ENCODE results near the gene SLC22A5. TPM values are rescaled to one million over a fixed set of nuclear protein-coding genes. Genes with fewer than 3 reads are reported as not detected.
"Not testable (repeated sequence)": the region's sequence is repeated elsewhere in the genome, so short reads cannot be mapped to it uniquely, and the experiment has no call there.

SLC22A5 gene
- total and polyA plus RNA-seq, 12 donors: 10.3 to 36.8 (median 13.8) TPM

GRCh38 chr5:132394667-132395259 lies 25.3 kb downstream of the SLC22A5 start:
- TF ChIP-seq CTCF (IDR thresholded peaks at IDR 0.05): no peak
- no peak overlapping the region for H3K27ac ChIP-seq
- no peaks in the 10 kb centered on the region for H3K9me3 ChIP-seq
- no peak for ATAC-seq
- H3K4me3 ChIP-seq: no peak overlapping the region
- intact Hi-C loops (cut with DNase I): no loop called here
- DNase-seq: no peak
- H3K4me1 ChIP-seq: peaks cover 0 to 14% (median 11%) of the 10 kb centered on the region in 9 donors
- H3K36me3 ChIP-seq: peaks cover 0 to 50% (median 11%) of the 10 kb centered on the region in 9 donors
- 80 to 84% methylated on average over 4 of the region's 4 CpGs for WGBS, 2 donors
- H3K27me3 ChIP-seq: no peaks in the 10 kb centered on the region

DNA sequence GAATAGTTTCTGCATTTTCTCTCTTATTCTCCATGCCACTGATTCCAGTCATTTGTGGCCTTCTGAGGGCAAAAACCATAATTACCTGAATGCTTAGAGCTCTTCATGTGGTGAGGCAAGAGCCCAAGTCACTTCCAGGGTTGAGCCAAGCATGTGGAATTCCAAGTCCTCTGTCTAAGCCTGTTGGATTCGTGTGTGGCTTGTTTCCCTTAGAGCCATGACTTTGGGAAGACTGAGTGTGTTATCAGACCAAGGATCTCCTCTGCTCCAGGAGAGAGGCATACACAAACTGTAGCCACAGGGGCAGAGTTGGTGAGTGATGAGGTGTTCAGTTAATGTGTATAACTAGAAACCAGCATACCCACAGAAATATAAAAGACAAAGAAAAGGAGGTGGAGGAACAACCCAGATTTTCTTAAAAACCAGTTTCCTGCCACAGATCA lies 27.1 kb downstream of the SLC22A5 start:
- 86 to 93% methylated on average over 1 of the region's 1 CpG for WGBS, 2 donors
- Histone ChIP-seq H3K36me3 (peaks cover 0 to 42% (median 11%) of the 10 kb centered on the region in 9 donors), H3K4me1 (no peaks in the 10 kb centered on the region), H3K27me3 (no peaks in the 10 kb centered on the region), H3K9me3 (no peaks in the 10 kb centered on the region), H3K4me3 (no peak overlapping the region), H3K27ac (no peak overlapping the region)
- no peak for TF ChIP-seq CTCF (IDR thresholded peaks at IDR 0.05)
- no peak for ATAC-seq
- intact Hi-C loops (cut with DNase I): no loop called here
- DNase-seq: no peak

DNA sequence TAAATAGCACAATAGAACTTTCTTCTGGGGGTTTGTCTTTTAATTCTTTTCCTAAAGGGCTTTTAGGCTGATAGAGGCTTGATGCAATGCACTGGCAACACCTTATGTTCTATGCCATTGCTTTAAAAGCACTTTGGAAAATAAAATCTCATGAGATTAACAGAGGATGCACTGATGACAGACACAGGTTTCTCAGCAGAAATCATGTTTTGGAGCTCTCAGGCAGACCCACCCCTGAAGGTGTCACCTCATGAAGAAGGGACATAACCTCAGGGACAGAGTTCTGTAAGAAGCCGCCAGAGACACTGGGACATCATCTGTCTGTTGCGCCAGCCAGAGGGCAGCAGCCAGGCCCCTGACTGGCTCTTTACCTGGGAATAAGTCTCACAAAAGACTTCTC lies 27.7 kb downstream of the SLC22A5 start:
- no peak for DNase-seq
- H3K4me1 ChIP-seq: no peaks in the 10 kb centered on the region
- H3K9me3 ChIP-seq: no peaks in the 10 kb centered on the region
- H3K4me3 ChIP-seq: no peak overlapping the region
- intact Hi-C loops (cut with DNase I): no loop called here
- no peak overlapping the region for H3K27ac ChIP-seq
- WGBS, 2 donors: 94 to 96% methylated on average over 2 of the region's 2 CpGs
- H3K36me3 ChIP-seq: peaks cover 0 to 39% (median 11%) of the 10 kb centered on the region in 9 donors
- no peaks in the 10 kb centered on the region for H3K27me3 ChIP-seq
- TF ChIP-seq CTCF (IDR thresholded peaks at IDR 0.05): no peak
- ATAC-seq: no peak

DNA sequence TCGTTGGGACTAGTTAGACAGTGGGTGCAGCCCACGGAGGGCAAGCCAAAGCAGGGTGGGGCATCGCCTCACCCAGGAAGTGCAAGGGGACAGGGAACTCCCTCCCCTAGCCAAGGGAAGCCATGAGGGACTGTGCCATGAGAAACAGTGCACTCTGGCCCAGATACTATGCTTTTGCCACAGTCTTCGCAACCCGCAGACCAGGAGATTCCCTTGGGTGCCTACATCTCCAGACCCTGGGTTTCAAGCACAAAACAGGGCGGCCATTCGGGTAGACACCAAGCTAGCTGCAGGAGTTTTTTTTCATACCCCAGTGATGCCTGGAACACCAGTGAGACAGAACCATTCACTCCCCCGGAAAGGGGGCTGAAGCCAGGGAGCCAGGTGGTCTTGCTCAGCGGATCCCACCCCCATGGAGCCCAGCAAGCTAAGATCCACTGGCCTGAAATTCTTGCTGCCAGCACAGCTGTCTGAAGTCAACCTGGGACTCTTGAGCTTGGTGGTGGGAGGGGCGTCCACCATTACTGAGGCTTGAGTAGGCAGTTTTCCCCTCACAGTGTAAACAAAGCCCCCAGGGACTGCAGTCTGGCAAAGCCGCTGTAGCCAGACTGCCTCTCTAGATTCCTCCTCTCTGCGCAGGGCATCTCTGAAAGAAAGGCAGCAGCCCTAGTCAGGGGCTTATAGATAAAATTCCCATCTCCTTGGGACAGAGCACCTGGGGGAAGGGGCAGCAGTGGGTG lies 28.6 kb downstream of the SLC22A5 start:
- H3K4me3 ChIP-seq; ATAC-seq; H3K27ac ChIP-seq; intact Hi-C loops (cut with DNase I); H3K9me3 ChIP-seq; H3K27me3 ChIP-seq; H3K4me1 ChIP-seq; DNase-seq: not testable (repeated sequence)
- 77 to 84% methylated on average over 12 of the region's 12 CpGs for WGBS, 2 donors
- peaks cover 0 to 30% (median 11%) of the 10 kb centered on the region in 9 donors for H3K36me3 ChIP-seq

DNA sequence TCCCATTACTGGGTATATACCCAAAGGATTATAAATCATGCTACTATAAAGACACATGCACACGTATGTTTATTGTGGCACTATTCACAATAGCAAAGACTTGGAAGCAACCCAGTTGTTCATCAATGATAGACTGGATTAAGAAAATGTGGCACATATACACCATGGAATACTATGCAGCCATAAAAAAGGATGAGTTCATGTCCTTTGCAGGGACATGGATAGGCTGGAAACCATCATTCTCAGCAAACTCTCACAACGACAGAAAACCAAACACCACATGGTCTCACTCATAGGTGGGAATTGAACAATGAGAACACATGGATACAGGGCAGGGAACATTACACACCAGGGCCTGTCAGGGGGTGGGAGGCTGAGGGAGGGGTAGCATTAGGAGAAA lies 34.5 kb downstream of the SLC22A5 start:
- 88 to 91% methylated on average over 2 of the region's 2 CpGs for WGBS, 2 donors
- intact Hi-C loops (cut with DNase I): loop anchor here in 1 of 10 donors (2.0 kb wide), 1 partner anchor 13 kb away; no protein-coding TSS in a partner anchor
- ATAC-seq: not testable (repeated sequence)

More for the DNA sequence above, 34.5 kb downstream of the SLC22A5 start:
- H3K4me3 ChIP-seq, H3K27ac ChIP-seq, H3K27me3 ChIP-seq, H3K36me3 ChIP-seq, H3K9me3 ChIP-seq, DNase-seq: not testable (repeated sequence)
- H3K4me1 ChIP-seq: peaks cover 0 to 18% (median 14%) of the 10 kb centered on the region in 9 donors

Measured in heart right ventricle (tissue), 16 donors.